Left ventricle myocardium inferior (tissue), 1 donor: Measurements from ENCODE around the gene L3MBTL4. TPM values are rescaled to one million over a fixed set of nuclear protein-coding genes. Genes with fewer than 3 reads are reported as not detected.
A peak's percentile ranks its signal among the peaks of the same experiment; 100 is the strongest.

ENCODE experiments used
- DNase-seq: peaks from one replicate; pipeline ENCODE4 v3.0.0-alpha.2; 2020
- H3K27ac ChIP-seq: fragments of 200-600 bp; replicated peaks from 2 replicates; pipeline ENCODE4 v1.8.0; 2021
- H3K27me3 ChIP-seq: fragments of 200-600 bp; 2 replicates; pipeline ENCODE4 v1.8.0; 2021; ENCODE audit warnings: low read depth
- H3K36me3 ChIP-seq: fragments of 200-600 bp; 2 replicates; pipeline ENCODE4 v1.8.0; 2021
- H3K4me1 ChIP-seq: fragments of 200-600 bp; 2 replicates; pipeline ENCODE4 v1.8.0; 2021
- H3K4me3 ChIP-seq: fragments of 200-600 bp; 2 replicates; pipeline ENCODE4 v1.8.0; 2021; ENCODE audit warnings: mild to moderate bottlenecking, moderate library complexity
- H3K9me3 ChIP-seq: fragments of 200-600 bp; replicated peaks from 2 replicates; pipeline ENCODE4 v1.8.0; 2021
- CTCF ChIP-seq: fragments of 200-600 bp; IDR thresholded peaks from 2 replicates; pipeline ENCODE4 v1.8.0; 2021; ENCODE audit warnings: antibody characterized with exemption, mild to moderate bottlenecking, borderline replicate concordance
- intact Hi-C: fragments of 100-400 bp; cut with micrococcal nuclease; formaldehyde crosslinking; loops from one replicate; pipeline ENCODE4 v1.11.0; 2022
- total RNA-seq: library from RNA; stranded (reverse); fragmentation: NEBNext Ultra II Directional; extraction: Animal tissue kit (Norgen Biotek cat#: 25700); gene quantifications from one replicate; pipeline ENCODE4 v1.2.1, GENCODE V29; 2021
- donor health status: DM: no; HTN: yes; CAD: no; lungs with severe emphysema.

Gene L3MBTL4
- total RNA-seq, 1 donor from 2014 or later: 3.5 TPM

- intact Hi-C loops: no loop called here
- peak; percentile 62 for DNase-seq
Measured at GRCh38 chr18:5972298-5972697, 442.4 kb downstream of the L3MBTL4 start.

GRCh38 chr18:5969989-5970403, 444.7 kb downstream of the L3MBTL4 start:
- DNase-seq: no peak
- H3K4me1 ChIP-seq: peaks cover 12% of the 10 kb centered on the region
- no peak for TF ChIP-seq CTCF
- peaks cover 12% of the 10 kb centered on the region for H3K27me3 ChIP-seq
- H3K9me3 ChIP-seq: no peaks in the 10 kb centered on the region
- H3K4me3 ChIP-seq: no peak overlapping the region
- H3K27ac ChIP-seq: no peak overlapping the region
- intact Hi-C loops: no loop called here
- no peaks in the 10 kb centered on the region for H3K36me3 ChIP-seq

More at GRCh38 chr18:5972298-5972697, 442.4 kb downstream of the L3MBTL4 start:
- no peak for TF ChIP-seq CTCF
- no peaks in the 10 kb centered on the region for H3K36me3 ChIP-seq
- peaks cover 12% of the 10 kb centered on the region for H3K27me3 ChIP-seq
- H3K27ac ChIP-seq: no peak overlapping the region
- H3K9me3 ChIP-seq: no peaks in the 10 kb centered on the region
- peaks cover 12% of the 10 kb centered on the region for H3K4me1 ChIP-seq
- H3K4me3 ChIP-seq: no peak overlapping the region

- no peak overlapping the region for H3K27ac ChIP-seq
- H3K9me3 ChIP-seq: no peaks in the 10 kb centered on the region
- no peak for TF ChIP-seq CTCF
- peaks cover 12% of the 10 kb centered on the region for H3K4me1 ChIP-seq
- intact Hi-C loops: no loop called here
- H3K27me3 ChIP-seq: peaks cover 12% of the 10 kb centered on the region
- no peak overlapping the region for H3K4me3 ChIP-seq
- no peak for DNase-seq
- H3K36me3 ChIP-seq: no peaks in the 10 kb centered on the region
Measured at GRCh38 chr18:5969355-5969988, 445.2 kb downstream of the L3MBTL4 start.

- peaks cover 13% of the 10 kb centered on the region for H3K4me1 ChIP-seq
- H3K36me3 ChIP-seq: no peaks in the 10 kb centered on the region
- intact Hi-C loops: no loop called here
- no peak overlapping the region for H3K27ac ChIP-seq
- TF ChIP-seq CTCF: no peak
- H3K4me3 ChIP-seq: no peak overlapping the region
- H3K27me3 ChIP-seq: peaks cover 12% of the 10 kb centered on the region
- no peak for DNase-seq
- H3K9me3 ChIP-seq: no peaks in the 10 kb centered on the region
Measured at GRCh38 chr18:5967666-5968065, 447.0 kb downstream of the L3MBTL4 start.

GRCh38 chr18:5967007-5967406, 447.7 kb downstream of the L3MBTL4 start:
- intact Hi-C loops: no loop called here
- H3K36me3 ChIP-seq: no peaks in the 10 kb centered on the region
- H3K9me3 ChIP-seq: no peaks in the 10 kb centered on the region
- no peak overlapping the region for H3K4me3 ChIP-seq
- peaks cover 12% of the 10 kb centered on the region for H3K27me3 ChIP-seq
- DNase-seq: no peak
- peaks cover 17% of the 10 kb centered on the region for H3K4me1 ChIP-seq
- no peak overlapping the region for H3K27ac ChIP-seq
- TF ChIP-seq CTCF: no peak
